Gastroesophageal sphincter (tissue), 3 donors: ENCODE results near the gene MOK.

Experiments
- CTCF ChIP-seq, 4 experiments: fragments of 200-600 bp in 2 of 4; fragments of 450-650 bp in 2 of 4; sonication (generic) in 1 of 4; IDR thresholded peaks; one replicate each; pipeline ENCODE4 v1.5.1; 2017 to 2019; ENCODE audit warnings: antibody characterized with exemption in 4 of 4, mild to moderate bottlenecking in 2 of 4, moderate library complexity in 2 of 4
- EP300 ChIP-seq: sonication (generic); formaldehyde crosslinking; IDR thresholded peaks from one replicate; pipeline ENCODE4 v1.6.1; 2017; ENCODE audit warnings: antibody characterized with exemption, mild to moderate bottlenecking
- POLR2A ChIP-seq, 2 donors: fragments of 450-650 bp; IDR thresholded peaks; one replicate each; pipeline ENCODE4 v1.6.1; 2017; ENCODE audit warnings: antibody characterized with exemption in 2 of 2, mild to moderate bottlenecking in 2 of 2, moderate library complexity in 1 of 2
- POLR2AphosphoS5 ChIP-seq: sonication (generic); formaldehyde crosslinking; IDR thresholded peaks from one replicate; pipeline ENCODE4 v1.6.1; 2017; ENCODE audit warnings: antibody characterized with exemption

DNA sequence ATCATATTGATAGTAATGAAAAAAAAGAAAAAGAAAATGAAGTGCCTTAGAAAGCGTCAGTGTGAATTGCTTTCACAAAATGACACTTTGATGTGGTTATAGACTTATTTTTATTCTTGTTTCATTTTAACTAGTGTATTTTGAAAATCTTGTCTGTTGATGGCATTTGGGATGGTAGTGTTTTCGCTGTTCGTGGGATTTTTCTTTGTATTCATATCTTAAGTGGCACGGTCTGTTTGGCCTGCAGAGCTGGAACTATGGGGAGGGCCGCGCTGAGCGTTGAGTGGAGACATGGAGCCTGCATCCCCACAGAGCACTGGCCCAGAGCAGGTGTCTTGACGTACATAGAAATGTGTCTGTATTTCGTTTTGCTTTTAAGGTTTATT, 103.6 kb downstream of the MOK start:
- no peak for TF ChIP-seq CTCF (IDR thresholded peaks at IDR 0.05)
- TF ChIP-seq EP300: no peak
- no peak for TF ChIP-seq POLR2A (IDR thresholded peaks at IDR 0.05)
- no peak for TF ChIP-seq POLR2AphosphoS5
